GM21529 (cell line): ENCODE results near the gene CD79A.

Source experiments
- ATAC-seq: cut with Tn5 transposase; IDR thresholded peaks from one replicate; pipeline ENCODE4 v1.9.1; 2021; ENCODE audit not compliant: unreplicated experiment

CD79A gene

GRCh38 chr19:41883463-41883820 lies 6.4 kb downstream of the CD79A start:
- no peak for ATAC-seq

GRCh38 chr19:41883821-41884733 lies 7.0 kb downstream of the CD79A start:
- peak; percentile 78 for ATAC-seq

GRCh38 chr19:41886761-41887710 lies 10.0 kb downstream of the CD79A start:
- ATAC-seq: no peak

GRCh38 chr19:41887711-41888382 lies 10.8 kb downstream of the CD79A start:
- ATAC-seq: no peak

GRCh38 chr19:41888926-41889325 lies 11.8 kb downstream of the CD79A start:
- no peak for ATAC-seq

- no peak for ATAC-seq
Observed at GRCh38 chr19:41889896-41890295, 12.8 kb downstream of the CD79A start.

- ATAC-seq: no peak
Observed at GRCh38 chr19:41890936-41891335, 13.9 kb downstream of the CD79A start.

- ATAC-seq: no peak
Observed at GRCh38 chr19:41892173-41892902, 15.3 kb downstream of the CD79A start.

- no peak for ATAC-seq
Observed at GRCh38 chr19:41893899-41894298, 16.8 kb downstream of the CD79A start.

- no peak for ATAC-seq
Observed at GRCh38 chr19:41894350-41894749, 17.3 kb downstream of the CD79A start.

- ATAC-seq: no peak
Observed at GRCh38 chr19:41895745-41896580, 18.9 kb downstream of the CD79A start.

GRCh38 chr19:41896581-41896942 lies 19.5 kb downstream of the CD79A start:
- ATAC-seq: no peak

- no peak for ATAC-seq
Observed at GRCh38 chr19:41897181-41897580, 20.1 kb downstream of the CD79A start.

GRCh38 chr19:41897820-41898219 lies 20.7 kb downstream of the CD79A start:
- ATAC-seq: no peak

GRCh38 chr19:41898235-41898634 lies 21.2 kb downstream of the CD79A start:
- no peak for ATAC-seq

- no peak for ATAC-seq
Observed at GRCh38 chr19:41901707-41902360, 24.8 kb downstream of the CD79A start.

- ATAC-seq: no peak
Observed at GRCh38 chr19:41902594-41902993, 25.5 kb downstream of the CD79A start.

- ATAC-seq: no peak
Observed at GRCh38 chr19:41903193-41903953, 26.3 kb downstream of the CD79A start.
